Adrenal gland (tissue), 12 donors: ENCODE measurements around the gene UPK1A. TPM values are rescaled to one million over a fixed set of nuclear protein-coding genes. Genes with fewer than 3 reads are reported as not detected.

Source experiments
- DNase-seq, 7 donors: peaks; one replicate each; pipeline ENCODE4 v3.0.0-alpha.2; 2019 to 2020
- H3K27ac ChIP-seq, 5 donors: fragments of 200-600 bp; sonication (generic) in 4 of 5; 1 replicate in 3 of 5; 2 replicates in 2 of 5; pipeline versions ENCODE4 v1.5.1 to v1.8.0; 2016 to 2020; ENCODE audit warnings: mild to moderate bottlenecking in 1 of 5
- H3K27me3 ChIP-seq: fragments of 200-600 bp; 2 replicates; pipeline ENCODE4 v1.8.0; 2021
- H3K36me3 ChIP-seq, 2 donors: fragments of 200-600 bp; replicated peaks in 1 of 2; 1 replicate in 1 of 2; 2 replicates in 1 of 2; pipeline versions ENCODE4 v1.5.1 to v1.8.0; 2018 to 2022
- H3K4me1 ChIP-seq, 2 donors: fragments of 200-600 bp; replicated peaks in 1 of 2; 1 replicate in 1 of 2; 2 replicates in 1 of 2; pipeline versions ENCODE4 v1.5.1 to v1.8.0; 2018 to 2021
- H3K4me3 ChIP-seq, 4 donors: fragments of 200-600 bp; sonication (generic) in 3 of 4; one replicate each; pipeline ENCODE4 v1.5.1; 2016 to 2018
- H3K9me3 ChIP-seq, 3 donors: fragments of 200-600 bp; sonication (generic) in 1 of 3; replicated peaks in 1 of 3; 1 replicate in 2 of 3; 2 replicates in 1 of 3; pipeline versions ENCODE4 v1.5.1 to v1.8.0; 2016 to 2021
- POLR2A ChIP-seq, 2 donors: fragments of 450-650 bp; IDR thresholded peaks; one replicate each; pipeline ENCODE4 v1.6.1; 2017; ENCODE audit warnings: antibody characterized with exemption in 2 of 2, mild to moderate bottlenecking in 2 of 2, moderate library complexity in 1 of 2
- WGBS, 4 donors: extraction: QIAGEN DNeasy Blood & Tissue Kit in 2 of 4; methylation state at CpG; one replicate each; pipeline versions ENCODE4 v1.1.5 to v1.1.7; 2013 to 2017; 5-methylcytosine and 5-hydroxymethylcytosine counted together
- intact Hi-C, 2 donors: fragments of 100-400 bp; cut with DNase I; formaldehyde crosslinking; loops; one replicate each; pipeline versions ENCODE4 v1.14.1 to v1.15.0; 2022 to 2023
- polyA plus RNA-seq, 3 donors: library from polyadenylated mRNA; stranded (reverse); fragments of 200-250 nt in 2 of 3; fragments of 350-450 nt in 1 of 3; fragmentation: Illumina TruSeq in 1 of 3; extraction: RNeasy Lipid Tissue Mini Kit (QIAGEN cat#74804) in 1 of 3; gene quantifications; one replicate each; pipeline ENCODE4 v1.2.3, GENCODE V29; 2013 to 2014
- total RNA-seq, 9 donors: library from RNA; depleted of rRNA in 4 of 9; stranded (reverse); fragments of >200 nt in 4 of 9; fragments of 120-200 nt in 1 of 9; fragmentation: NEBNext Ultra II Directional in 1 of 9; extraction: Animal tissue kit (Norgen Biotek cat#: 25700) in 1 of 9; gene quantifications; one replicate each; pipeline versions ENCODE4 v1.1.0 to v1.2.4, GENCODE V29; 2013 to 2023
- TF ChIP-seq, protein P1 (sequence below), 6 experiments: fragments of 450-650 bp in 4 of 6; fragments of 200-600 bp in 2 of 6; sonication (generic) in 1 of 6; IDR thresholded peaks; 1 replicate in 5 of 6; 2 replicates in 1 of 6; pipeline versions ENCODE4 v1.5.1 to v1.8.0; 2016 to 2021; ENCODE audit warnings: antibody characterized with exemption in 6 of 6, mild to moderate bottlenecking in 2 of 6, moderate library complexity in 1 of 6
- donor health status: healthy with polysubstance abuse.
- donor health status: Bipolar disorder and iron deficiency.
- donor health status: DM: yes; HTN: yes; CAD: no.
- donor health status: DM: no; HTN: no; CAD: no.
- donor health status: DM: no; HTN: no; CAD: no.
- donor health status: DM: yes; HTN: yes; CAD: no.

UPK1A gene
- total and polyA plus RNA-seq, 12 donors = 1.2 TPM; not detected in 11

DNA sequence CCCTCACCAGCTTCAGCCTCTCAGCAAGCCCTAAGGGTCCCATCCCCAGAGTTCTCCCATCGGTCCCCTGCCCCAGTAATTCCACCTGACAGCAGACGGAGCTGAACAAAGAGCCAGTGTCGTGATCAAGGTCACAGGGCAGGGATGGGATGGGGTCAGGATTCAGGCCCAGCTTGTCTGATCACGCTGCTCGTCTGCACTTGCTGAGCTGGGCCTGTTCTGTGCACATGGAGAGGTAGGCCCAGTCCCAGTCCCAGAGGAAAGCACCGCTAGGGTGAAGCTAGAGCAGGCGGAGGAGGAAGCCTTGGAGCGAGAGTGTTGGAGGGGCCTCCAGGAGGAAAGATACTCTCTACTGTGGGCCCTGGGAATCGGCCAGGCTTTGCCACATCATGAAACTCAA, 44.6 kb upstream of the UPK1A start:
- intact Hi-C loops = no loop called here
- 91 to 93% (median 92%) methylated on average over 9 of the region's 9 CpGs for WGBS, 4 donors
- TF ChIP-seq, protein P1, sequence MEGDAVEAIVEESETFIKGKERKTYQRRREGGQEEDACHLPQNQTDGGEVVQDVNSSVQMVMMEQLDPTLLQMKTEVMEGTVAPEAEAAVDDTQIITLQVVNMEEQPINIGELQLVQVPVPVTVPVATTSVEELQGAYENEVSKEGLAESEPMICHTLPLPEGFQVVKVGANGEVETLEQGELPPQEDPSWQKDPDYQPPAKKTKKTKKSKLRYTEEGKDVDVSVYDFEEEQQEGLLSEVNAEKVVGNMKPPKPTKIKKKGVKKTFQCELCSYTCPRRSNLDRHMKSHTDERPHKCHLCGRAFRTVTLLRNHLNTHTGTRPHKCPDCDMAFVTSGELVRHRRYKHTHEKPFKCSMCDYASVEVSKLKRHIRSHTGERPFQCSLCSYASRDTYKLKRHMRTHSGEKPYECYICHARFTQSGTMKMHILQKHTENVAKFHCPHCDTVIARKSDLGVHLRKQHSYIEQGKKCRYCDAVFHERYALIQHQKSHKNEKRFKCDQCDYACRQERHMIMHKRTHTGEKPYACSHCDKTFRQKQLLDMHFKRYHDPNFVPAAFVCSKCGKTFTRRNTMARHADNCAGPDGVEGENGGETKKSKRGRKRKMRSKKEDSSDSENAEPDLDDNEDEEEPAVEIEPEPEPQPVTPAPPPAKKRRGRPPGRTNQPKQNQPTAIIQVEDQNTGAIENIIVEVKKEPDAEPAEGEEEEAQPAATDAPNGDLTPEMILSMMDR (IDR thresholded peaks at IDR 0.05) = no peak
- TF ChIP-seq POLR2A (IDR thresholded peaks at IDR 0.05) = no peak

DNA sequence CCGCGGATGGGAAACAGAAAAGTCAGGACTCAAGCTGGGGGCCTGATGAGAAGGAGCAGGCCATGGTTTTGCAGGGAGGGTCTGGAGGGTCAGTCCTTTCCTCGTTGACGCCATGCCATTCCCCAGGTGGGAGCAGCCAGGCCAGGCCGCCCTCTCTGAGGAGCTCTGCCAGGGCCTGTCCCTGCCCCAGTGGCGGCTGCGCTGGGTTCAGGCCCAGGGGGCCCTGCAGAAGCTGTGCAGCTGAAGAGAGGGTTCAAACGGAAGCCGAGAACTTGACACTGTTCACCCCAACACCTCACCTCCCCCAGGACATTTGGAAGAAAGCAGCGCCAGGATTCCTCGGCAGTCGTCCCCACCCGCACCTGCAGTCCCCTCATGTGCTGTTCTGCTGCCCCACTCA, 43.6 kb upstream of the UPK1A start:
- Histone ChIP-seq H3K9me3 (no peaks in the 10 kb centered on the region), H3K4me1 (no peaks in the 10 kb centered on the region), H3K27me3 (no peaks in the 10 kb centered on the region), H3K27ac (no peak overlapping the region), H3K36me3 (no peaks in the 10 kb centered on the region), H3K4me3 (no peak overlapping the region)
- no peak for DNase-seq
- WGBS, 4 donors = 90 to 97% (median 94%) methylated on average over 10 to 13 of the region's 13 CpGs
- intact Hi-C loops = no loop called here
- no peak for TF ChIP-seq POLR2A (IDR thresholded peaks at IDR 0.05)
- TF ChIP-seq, protein P1 (IDR thresholded peaks at IDR 0.05) = no peak

More for the DNA sequence above, 44.6 kb upstream of the UPK1A start:
- no peaks in the 10 kb centered on the region for H3K9me3 ChIP-seq
- DNase-seq = no peak
- no peaks in the 10 kb centered on the region for H3K4me1 ChIP-seq
- no peaks in the 10 kb centered on the region for H3K27me3 ChIP-seq
- no peaks in the 10 kb centered on the region for H3K36me3 ChIP-seq
- H3K4me3 ChIP-seq = no peak overlapping the region
- no peak overlapping the region for H3K27ac ChIP-seq

DNA sequence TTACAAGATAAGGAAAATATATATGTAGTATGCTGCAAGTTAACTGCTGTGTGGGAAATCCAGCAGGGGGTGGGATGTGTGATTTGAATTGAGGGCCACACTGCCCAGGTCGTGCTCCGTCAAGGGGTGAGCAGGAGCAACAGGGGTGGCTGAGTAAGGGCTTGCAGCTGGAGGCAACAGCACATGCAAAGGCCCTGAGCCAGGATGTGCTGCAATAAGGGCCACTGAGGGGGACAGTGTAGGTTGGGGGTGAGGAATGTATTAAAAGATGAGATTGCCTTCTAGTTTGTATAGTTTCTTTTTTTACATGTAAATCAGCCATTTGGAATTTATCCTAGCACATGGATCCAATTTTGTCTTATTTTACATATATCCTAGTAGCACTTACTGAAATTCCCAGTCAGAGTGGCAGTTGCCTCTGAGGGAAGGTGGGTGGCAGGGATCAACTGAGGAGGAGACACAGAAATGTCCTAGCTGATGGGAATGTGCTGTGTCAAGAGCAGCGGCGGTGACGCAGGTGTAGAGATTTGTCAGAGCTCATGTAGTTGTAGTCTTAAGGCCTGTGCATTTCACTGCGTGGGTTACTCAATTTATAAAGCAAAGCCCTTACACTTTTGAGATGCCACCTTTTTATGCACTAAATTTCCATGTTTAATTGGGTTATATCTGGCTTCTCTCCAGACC, 42.8 kb upstream of the UPK1A start:
- Histone ChIP-seq H3K9me3 (no peaks in the 10 kb centered on the region), H3K27me3 (no peaks in the 10 kb centered on the region), H3K36me3 (no peaks in the 10 kb centered on the region), H3K4me1 (peaks cover 4% of the 10 kb centered on the region in 2 donors), H3K4me3 (no peak overlapping the region), H3K27ac (no peak overlapping the region)
- intact Hi-C loops = no loop called here
- no peak for DNase-seq
- WGBS, 4 donors = 87 to 91% (median 88%) methylated on average over 6 of the region's 6 CpGs
- TF ChIP-seq POLR2A (IDR thresholded peaks at IDR 0.05) = no peak
- TF ChIP-seq, protein P1 (IDR thresholded peaks at IDR 0.05) = no peak

DNA sequence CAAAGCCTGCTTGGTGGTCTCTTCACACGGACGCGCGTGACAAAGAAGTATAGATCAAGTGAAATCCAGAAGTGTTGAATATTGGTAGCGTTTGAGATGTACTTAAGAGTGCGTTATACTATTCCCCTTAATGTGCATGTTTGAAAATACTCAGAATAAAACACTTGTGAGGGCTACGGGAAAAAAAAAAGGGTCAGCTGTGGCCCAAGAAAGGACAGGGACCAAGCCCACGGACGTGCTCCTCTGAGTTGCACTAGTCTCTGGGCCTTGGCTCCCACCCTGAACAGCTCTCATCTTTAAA, 38.1 kb upstream of the UPK1A start:
- Histone ChIP-seq H3K27me3 (no peaks in the 10 kb centered on the region), H3K27ac (peak overlapping the region; percentile 51 to 90 (median 87)), H3K9me3 (no peaks in the 10 kb centered on the region), H3K36me3 (peaks cover 0 to 33% of the 10 kb centered on the region in 2 donors), H3K4me1 (peaks cover 11 to 18% of the 10 kb centered on the region in 2 donors), H3K4me3 (peak overlapping the region in 3 of 4 donors; percentile 12 to 95 (median 76))
- TF ChIP-seq POLR2A (IDR thresholded peaks at IDR 0.05) = no peak
- TF ChIP-seq, protein P1 (IDR thresholded peaks at IDR 0.05) = no peak
- intact Hi-C loops = no loop called here
- 8 to 10% (median 9%) methylated on average over 9 of the region's 9 CpGs for WGBS, 4 donors
- DNase-seq = no peak
